Lower leg skin (tissue), 4 donors: Measurements from ENCODE around the gene THUMPD2. TPM values are rescaled to one million over a fixed set of nuclear protein-coding genes. Genes with fewer than 3 reads are reported as not detected.

Experiments used
- DNase-seq, 2 donors: peaks; one replicate each; pipeline ENCODE4 v3.0.0-alpha.2; 2019; ENCODE audit warnings: low spot score in 2 of 2
- H3K4me3 ChIP-seq: fragments of 200-600 bp; sonication (generic); 2 replicates; pipeline ENCODE4 v1.5.1; 2017; ENCODE audit warnings: mild to moderate bottlenecking, low read depth; ENCODE audit not compliant: poor library complexity, severe bottlenecking
- POLR2A ChIP-seq, 2 donors: fragments of 450-650 bp; IDR thresholded peaks; one replicate each; pipeline ENCODE4 v1.6.1; 2016 to 2017; ENCODE audit warnings: antibody characterized with exemption in 2 of 2, mild to moderate bottlenecking in 1 of 2, moderate library complexity in 1 of 2
- WGBS, 2 donors: methylation state at CpG; one replicate each; pipeline ENCODE4 v1.1.5; 2018; 5-methylcytosine and 5-hydroxymethylcytosine counted together
- intact Hi-C: fragments of 100-400 bp; cut with DNase I; formaldehyde crosslinking; loops from one replicate; pipeline ENCODE4 v1.15.0; 2023; ENCODE audit warnings: low total_unique reads
- total RNA-seq, 4 donors: library from RNA; depleted of rRNA; stranded (reverse); fragments of >200 nt; gene quantifications; one replicate each; pipeline ENCODE4 v1.1.0, GENCODE V29; 2016
- TF ChIP-seq, protein P1 (sequence below), 3 donors: fragments of 450-650 bp; IDR thresholded peaks; one replicate each; pipeline ENCODE4 v1.5.1; 2016; ENCODE audit warnings: antibody characterized with exemption in 3 of 3, mild to moderate bottlenecking in 3 of 3, moderate library complexity in 2 of 3

THUMPD2 gene
- total RNA-seq, 4 donors from 2014 or later, result 11.1 to 18.0 (median 14.7) TPM

DNA sequence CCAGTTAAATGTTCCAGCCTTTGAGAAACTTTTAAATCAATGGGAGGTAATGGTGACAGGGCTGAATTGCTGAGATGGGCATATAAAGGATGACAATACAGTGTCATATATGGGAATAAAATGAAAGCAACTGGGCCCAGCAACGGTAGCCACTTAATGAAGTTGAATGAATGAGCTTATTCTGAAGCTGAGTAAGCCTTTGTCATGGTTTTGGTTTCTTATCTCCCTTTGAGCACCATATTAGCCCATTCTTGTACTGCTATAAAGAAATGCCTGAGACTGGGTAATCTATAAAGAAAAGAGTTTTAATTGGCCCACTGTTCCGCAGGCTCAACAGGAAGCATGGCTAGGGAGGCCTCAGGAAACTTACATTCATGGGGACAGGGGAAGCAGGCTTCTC is 3.5 kb upstream of the THUMPD2 start:
- no peak for DNase-seq
- intact Hi-C loops, result no loop called here
- no peak overlapping the region for H3K4me3 ChIP-seq
- 92 to 98% methylated on average over 2 of the region's 2 CpGs for WGBS, 2 donors
- TF ChIP-seq POLR2A (IDR thresholded peaks at IDR 0.05), result no peak
- TF ChIP-seq, protein P1, sequence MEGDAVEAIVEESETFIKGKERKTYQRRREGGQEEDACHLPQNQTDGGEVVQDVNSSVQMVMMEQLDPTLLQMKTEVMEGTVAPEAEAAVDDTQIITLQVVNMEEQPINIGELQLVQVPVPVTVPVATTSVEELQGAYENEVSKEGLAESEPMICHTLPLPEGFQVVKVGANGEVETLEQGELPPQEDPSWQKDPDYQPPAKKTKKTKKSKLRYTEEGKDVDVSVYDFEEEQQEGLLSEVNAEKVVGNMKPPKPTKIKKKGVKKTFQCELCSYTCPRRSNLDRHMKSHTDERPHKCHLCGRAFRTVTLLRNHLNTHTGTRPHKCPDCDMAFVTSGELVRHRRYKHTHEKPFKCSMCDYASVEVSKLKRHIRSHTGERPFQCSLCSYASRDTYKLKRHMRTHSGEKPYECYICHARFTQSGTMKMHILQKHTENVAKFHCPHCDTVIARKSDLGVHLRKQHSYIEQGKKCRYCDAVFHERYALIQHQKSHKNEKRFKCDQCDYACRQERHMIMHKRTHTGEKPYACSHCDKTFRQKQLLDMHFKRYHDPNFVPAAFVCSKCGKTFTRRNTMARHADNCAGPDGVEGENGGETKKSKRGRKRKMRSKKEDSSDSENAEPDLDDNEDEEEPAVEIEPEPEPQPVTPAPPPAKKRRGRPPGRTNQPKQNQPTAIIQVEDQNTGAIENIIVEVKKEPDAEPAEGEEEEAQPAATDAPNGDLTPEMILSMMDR (IDR thresholded peaks at IDR 0.05), result no peak

DNA sequence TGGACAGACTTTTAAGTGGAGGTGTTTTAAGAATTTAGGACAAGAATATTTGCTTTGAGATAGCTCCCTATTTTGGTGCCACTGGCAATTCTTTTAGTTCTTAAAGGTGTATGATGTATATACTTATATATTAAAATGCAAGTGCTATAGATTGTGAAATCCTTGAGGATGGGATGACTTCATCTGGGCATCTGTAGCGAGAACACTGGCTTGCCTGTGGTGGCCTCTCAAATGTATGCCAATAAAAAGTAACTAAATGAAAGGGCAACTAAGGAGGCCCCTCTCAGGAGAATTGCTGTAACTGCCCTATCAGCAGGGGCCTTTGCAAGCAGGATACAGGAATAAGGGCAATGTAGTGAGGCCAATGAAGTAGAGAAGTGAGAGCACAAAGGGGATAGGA is 2.6 kb upstream of the THUMPD2 start:
- TF ChIP-seq, protein P1 (IDR thresholded peaks at IDR 0.05), result no peak
- TF ChIP-seq POLR2A (IDR thresholded peaks at IDR 0.05), result no peak
- 76 to 86% methylated on average over 1 of the region's 1 CpG for WGBS, 2 donors
- H3K4me3 ChIP-seq, result no peak overlapping the region
- intact Hi-C loops, result no loop called here
- no peak for DNase-seq

DNA sequence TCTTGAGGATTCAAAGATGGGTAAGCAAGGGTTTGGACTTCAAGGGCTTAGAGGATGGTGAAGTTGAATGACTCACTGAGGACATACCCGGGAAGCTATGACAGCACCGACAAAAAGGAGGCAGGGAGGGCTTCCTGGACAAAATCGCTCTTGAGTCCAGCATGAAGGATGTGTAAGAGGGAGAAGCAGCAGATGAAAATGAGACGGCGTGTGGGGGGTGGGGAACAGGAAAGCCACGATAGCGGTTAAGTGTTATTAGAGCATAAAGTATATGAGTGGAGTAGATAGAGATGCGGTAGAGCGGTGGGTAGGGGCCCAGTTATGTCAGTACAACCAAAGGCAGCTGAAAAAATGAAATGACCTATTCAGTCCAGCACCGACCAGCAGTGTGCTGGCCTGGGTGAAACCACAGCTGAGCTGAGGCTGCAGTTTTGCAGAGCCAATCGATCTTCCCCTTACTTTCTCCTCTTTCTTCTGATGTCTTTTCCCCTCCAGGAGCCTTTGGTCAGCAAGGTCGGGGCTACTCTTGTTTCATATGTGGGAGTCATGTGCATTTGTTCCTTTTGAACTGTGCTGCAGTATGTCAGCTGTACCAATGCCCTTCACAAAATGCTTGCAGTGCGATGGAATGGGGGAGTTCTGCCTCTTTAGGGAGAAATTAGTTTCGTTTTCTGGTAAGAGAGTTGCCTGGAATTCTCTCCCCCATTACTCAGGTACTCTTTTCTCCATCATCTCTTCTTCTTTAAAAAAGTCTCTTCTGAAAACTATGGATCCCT is 2.0 kb upstream of the THUMPD2 start:
- no peak overlapping the region for H3K4me3 ChIP-seq
- TF ChIP-seq POLR2A (IDR thresholded peaks at IDR 0.05), result no peak
- TF ChIP-seq, protein P1 (IDR thresholded peaks at IDR 0.05), result no peak
- DNase-seq, result no peak
- WGBS, 2 donors, result 74 to 80% methylated on average over 14 of the region's 14 CpGs
- intact Hi-C loops, result no loop called here

DNA sequence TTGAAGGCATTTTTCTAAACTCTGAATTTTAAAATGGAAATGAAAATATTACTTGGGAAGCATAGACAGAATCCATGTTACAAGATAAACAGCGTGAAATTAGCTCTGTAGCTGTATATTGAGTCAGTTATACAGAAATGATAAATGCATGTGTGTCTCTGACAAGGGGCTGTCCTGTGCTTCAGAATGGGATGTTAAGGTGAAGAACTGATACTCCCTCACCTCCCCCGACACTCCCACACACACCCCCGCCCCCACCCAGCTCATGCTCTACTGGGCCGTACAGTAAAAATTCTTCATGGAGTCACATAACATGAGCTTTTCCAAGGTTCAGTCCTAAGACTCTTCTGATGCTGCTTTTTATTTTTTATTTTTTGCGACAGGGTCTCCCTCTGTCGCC is 869 bp upstream of the THUMPD2 start:
- TF ChIP-seq, protein P1 (IDR thresholded peaks at IDR 0.05), result no peak
- no peak for TF ChIP-seq POLR2A (IDR thresholded peaks at IDR 0.05)
- no peak for DNase-seq
- intact Hi-C loops, result no loop called here
- 84% methylated on average over 6 of the region's 6 CpGs for WGBS, 2 donors
- no peak overlapping the region for H3K4me3 ChIP-seq

DNA sequence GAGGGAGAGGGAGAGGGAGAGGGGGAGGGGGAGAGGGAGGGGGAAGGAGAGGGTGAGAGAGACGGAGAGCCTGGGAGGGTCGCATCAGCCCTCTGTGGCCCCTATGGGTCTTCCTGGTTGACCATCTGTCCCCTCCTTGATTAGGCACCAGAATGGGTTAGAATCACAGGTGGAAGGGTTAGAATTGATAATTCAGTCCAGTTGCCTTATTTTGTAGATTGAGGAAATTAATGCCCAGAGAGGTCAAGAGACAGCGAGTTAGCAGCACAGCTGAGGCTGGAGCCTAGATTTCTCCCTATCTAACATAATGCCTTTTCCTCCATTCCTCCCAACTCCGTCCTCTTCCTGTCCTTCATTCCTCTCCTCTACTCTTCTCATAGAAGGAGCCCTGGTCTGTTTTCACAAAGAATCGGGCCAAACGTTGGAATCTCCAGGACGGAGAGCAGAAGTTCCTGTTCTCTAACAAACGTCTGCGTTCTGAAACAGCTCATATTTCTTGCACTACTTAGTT is 338 bp upstream of the THUMPD2 start:
- no peak for DNase-seq
- peak overlapping the region; percentile 93 for H3K4me3 ChIP-seq
- intact Hi-C loops, result no loop called here
- no peak for TF ChIP-seq POLR2A (IDR thresholded peaks at IDR 0.05)
- TF ChIP-seq, protein P1 (IDR thresholded peaks at IDR 0.05), result no peak
- WGBS, 2 donors, result 20 to 21% methylated on average over 9 of the region's 9 CpGs
